K562 (cell line): ENCODE results near the gene DLX3. TPM values are rescaled to one million over a fixed set of nuclear protein-coding genes. Genes with fewer than 3 reads are reported as not detected.

Experiments used
- ATAC-seq: fragments of 200-7000 bp; cut with Tn5 transposase; 3 replicates; pipeline ENCODE4 v1.9.1; 2020; ENCODE audit warnings: moderate library complexity
- BruUV-seq: library from RNA; stranded (reverse); fragments of 400-500 nt; replicated peaks from 2 replicates; lab custom pipeline; 2021; lab: Mats Ljungman, UMichigan
- CTCF ChIA-PET: fragments of 300-600 bp; formaldehyde crosslinking; extraction: SDS; loops from one replicate; lab custom pipeline; 2021; ENCODE audit warnings: low intra/inter-chr PET ratio; lab: Yijun Ruan, JAX
- POLR2A ChIA-PET: fragments of 300-600, 350-650 bp; sonication (Branson Sonifier 250); formaldehyde crosslinking; extraction: SDS; loops from one replicate; lab custom pipeline; 2021; ENCODE audit warnings: antibody characterized with exemption, inconsistent platforms; lab: Yijun Ruan, JAX
- DNase-seq, 4 experiments: peaks; one replicate each; pipeline versions ENCODE4 v3.0.0 to v3.0.0-alpha.2; 2011 to 2018; ENCODE audit warnings: low spot score in 3 of 4, mixed read lengths in 3 of 4; ENCODE audit errors: extremely low read depth in 1 of 4
- FAIRE-seq: peaks from 2 replicates; lab custom pipeline; 2011; peaks lifted over from hg19 to GRCh38; lab: Jason Lieb, UNC
- H2AFZ ChIP-seq: 2 replicates; pipeline ENCODE4 v1.6.0; 2011; ENCODE audit warnings: low read depth, low read length, control low read depth, inconsistent platforms
- H3K27ac ChIP-seq: fragments of 200-600 bp; 3 replicates; pipeline ENCODE4 v1.8.0; 2011; ENCODE audit warnings: low read depth, mild to moderate bottlenecking, control low read depth, inconsistent platforms, low read length, moderate library complexity, mixed read lengths; ENCODE audit errors: extremely low read depth
- H3K27me3 ChIP-seq, 2 experiments: fragments of 300-600 bp in 1 of 2; 2 replicates in 1 of 2; 3 replicates in 1 of 2; pipeline versions ENCODE4 v1.6.0 to v1.8.0; 2011; ENCODE audit warnings: inconsistent platforms in 2 of 2, low read length in 2 of 2, mild to moderate bottlenecking in 1 of 2, mixed read lengths in 1 of 2, moderate library complexity in 1 of 2; ENCODE audit not compliant: control insufficient read depth in 2 of 2, insufficient read depth in 2 of 2
- H3K36me3 ChIP-seq: fragments of 300-600 bp; 3 replicates; pipeline ENCODE4 v1.8.0; 2011; ENCODE audit warnings: mild to moderate bottlenecking, low read length, inconsistent platforms; ENCODE audit not compliant: control insufficient read depth, insufficient read depth
- H3K4me1 ChIP-seq, 2 experiments: fragments of 200-600 bp in 1 of 2; replicated peaks in 1 of 2; 2 replicates in 1 of 2; 3 replicates in 1 of 2; pipeline versions ENCODE4 v1.5.1 to v1.8.0; 2011; ENCODE audit warnings: inconsistent platforms in 2 of 2, low read length in 2 of 2, mild to moderate bottlenecking in 1 of 2, mixed read lengths in 1 of 2, moderate library complexity in 1 of 2; ENCODE audit not compliant: control insufficient read depth in 2 of 2, insufficient read depth in 2 of 2
- H3K4me2 ChIP-seq: 2 replicates; pipeline ENCODE4 v1.6.1; 2011; ENCODE audit warnings: low read length, control low read depth, inconsistent platforms, mixed read lengths; ENCODE audit not compliant: insufficient read depth
- H3K4me3 ChIP-seq: fragments of 200-600 bp; sonication (generic), shearing (Covaris generic); 2 replicates; pipeline ENCODE4 v1.5.1; 2016; ENCODE audit warnings: control low read depth, inconsistent platforms
- H3K79me2 ChIP-seq: fragments of 200-600 bp; 3 replicates; pipeline ENCODE4 v1.8.0; 2011; ENCODE audit warnings: low read length, inconsistent platforms; ENCODE audit not compliant: control insufficient read depth, insufficient read depth
- H3K9ac ChIP-seq, 2 experiments: 2 replicates each; pipeline versions ENCODE4 v1.6.0 to v1.6.1; 2011; ENCODE audit warnings: low read depth in 2 of 2, low read length in 2 of 2, control low read depth in 1 of 2, inconsistent platforms in 1 of 2, mild to moderate bottlenecking in 1 of 2, mixed read lengths in 1 of 2; ENCODE audit not compliant: insufficient read depth in 1 of 2
- H3K9me1 ChIP-seq: one replicate; pipeline ENCODE4 v1.6.0; 2011; ENCODE audit warnings: inconsistent platforms, mild to moderate bottlenecking, low read length, moderate library complexity; ENCODE audit not compliant: control insufficient read depth, insufficient read depth
- H3K9me3 ChIP-seq: replicated peaks from 2 replicates; pipeline ENCODE4 v1.5.1; 2011; ENCODE audit warnings: low read depth, low read length, inconsistent platforms; ENCODE audit not compliant: control insufficient read depth, insufficient read depth
- H4K20me1 ChIP-seq: replicated peaks from 2 replicates; pipeline ENCODE4 v1.6.1; 2011; ENCODE audit warnings: low read length, inconsistent platforms, mixed read lengths; ENCODE audit not compliant: control insufficient read depth, insufficient read depth
- BACH1 ChIP-seq: fragments of 200-800 bp; sonication (Bioruptor generic); IDR thresholded peaks from 2 replicates; pipeline ENCODE4 v1.6.1; 2016; ENCODE audit warnings: missing genetic modification characterization, missing compliant biosample characterization
- BDP1 ChIP-seq: IDR thresholded peaks from 3 replicates; pipeline ENCODE4 v1.6.1; 2011; ENCODE audit not compliant: insufficient read length, insufficient read depth
- RBM15 ChIP-seq: fragments of 200-400 bp; formaldehyde crosslinking; IDR thresholded peaks from 2 replicates; pipeline ENCODE4 v1.6.1; 2018; ENCODE audit warnings: mild to moderate bottlenecking, low read length, moderate library complexity; ENCODE audit not compliant: insufficient read depth
- SMC3 ChIP-seq: conservative IDR thresholded peaks from 2 replicates; pipeline ENCODE4 v1.6.1; 2011; ENCODE audit warnings: low read depth, low read length, improper control_type of control experiment; ENCODE audit not compliant: insufficient read depth
- ZNF140 ChIP-seq: fragments of 250-450 bp; sonication (Bioruptor Pico); IDR thresholded peaks from 2 replicates; pipeline ENCODE4 v1.8.0; 2021; ENCODE audit warnings: moderate library complexity, mild to moderate bottlenecking, inconsistent platforms
- ZNF197 ChIP-seq: fragments of 200-800 bp; sonication (Bioruptor generic); IDR thresholded peaks from 2 replicates; pipeline ENCODE4 v1.6.1; 2016; ENCODE audit warnings: low read depth, missing genetic modification characterization, missing compliant biosample characterization
- ZNF583 ChIP-seq: fragments of 250-450 bp; sonication (Bioruptor Pico); IDR thresholded peaks from 2 replicates; pipeline ENCODE4 v1.4.0; 2020
- ZNF707 ChIP-seq: fragments of 250-450 bp; sonication (Bioruptor Pico); conservative IDR thresholded peaks from 2 replicates; pipeline ENCODE4 v1.8.0; 2022; ENCODE audit warnings: inconsistent platforms, mild to moderate bottlenecking, moderate library complexity
- WGBS: fragments of 100-300 bp; shearing (Covaris generic); methylation state at CpG from one replicate; pipeline ENCODE4 v1.1.6; 2016; ENCODE audit warnings: low coverage, mixed read lengths; ENCODE audit not compliant: insufficient coverage; ENCODE audit errors: missing lambda C conversion rate; 5-methylcytosine and 5-hydroxymethylcytosine counted together
- in situ Hi-C: fragments of 300-500 bp; cut with MboI; formaldehyde crosslinking; loops from 4 replicates; pipeline ENCODE4 v1.15.0; 2018; ENCODE audit warnings: inconsistent platforms, mixed read lengths
- intact Hi-C: fragments of 100-400 bp; cut with micrococcal nuclease; formaldehyde crosslinking; loops from 2 replicates; pipeline ENCODE4 v1.14.2; 2022
- polyA plus RNA-seq, 8 experiments: library from polyadenylated mRNA; depleted of rRNA in 4 of 8; stranded (reverse) in 5 of 8; unstranded in 3 of 8; fragments of >200 nt; fragmentation: Nextera tagmentation in 2 of 8; fragmentation: Illumina TruSeq in 1 of 8; extraction: Ambion mirVana in 2 of 8; extraction: Trizol in 1 of 8; gene quantifications; 2 replicates each; pipeline versions ENCODE4 v1.2.1 to v1.2.3, GENCODE V29; 2011 to 2014; ENCODE audit warnings: inconsistent platforms in 1 of 8, missing spikeins in 1 of 8
- total RNA-seq, 7 experiments: library from RNA; depleted of rRNA in 6 of 7; stranded (reverse); fragments of >200 nt in 6 of 7; fragmentation: Illumina TruSeq in 2 of 7; extraction: Trizol in 2 of 7; gene quantifications; 2 replicates each; pipeline versions ENCODE4 v1.2.1 to v1.2.3, GENCODE V29; 2011 to 2021; ENCODE audit warnings: low replicate concordance in 1 of 7
- TF ChIP-seq, protein P1 (sequence below): fragments of 250-450 bp; sonication (Bioruptor Pico); IDR thresholded peaks from 2 replicates; pipeline ENCODE4 v1.4.0; 2020; ENCODE audit warnings: mild to moderate bottlenecking, moderate library complexity
- TF ChIP-seq, protein P2 (sequence below): fragments of 450-650 bp; formaldehyde crosslinking; IDR thresholded peaks from 2 replicates; pipeline ENCODE4 v1.4.0; 2020; ENCODE audit warnings: mild to moderate bottlenecking, mixed read lengths

The DLX3 gene
- total and polyA plus RNA-seq, 9 of the 15 experiments (the other 6 are each of a cell fraction or from before 2014, with no cell fraction given): not detected

DNA sequence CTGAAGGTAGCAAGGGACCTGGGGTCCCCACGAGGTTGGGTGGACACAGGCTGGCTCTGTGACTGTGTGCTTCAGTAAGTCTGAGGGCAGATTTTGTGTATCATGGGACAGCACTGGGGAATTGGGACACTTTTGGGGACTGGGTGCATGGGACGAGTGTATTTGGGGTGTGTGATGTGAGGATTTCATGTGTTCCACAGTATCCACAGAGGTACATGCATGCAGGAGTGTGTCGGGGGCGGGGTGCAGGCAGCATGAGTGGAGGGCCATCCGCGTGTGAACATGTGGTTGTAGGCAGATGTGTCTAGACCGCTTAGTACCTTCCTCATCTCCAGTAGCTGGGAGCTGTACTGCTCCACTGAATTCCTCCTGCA is 1.1 kb upstream of the DLX3 start:
- CTCF ChIA-PET: interaction anchor here (0.7 to 6.2 kb wide), 9 partner anchors 9 to 428 kb away, joined by 3 to 134 read pairs (median 6); no protein-coding TSS in a partner anchor
- no TSS peak for BruUV-seq
- FAIRE-seq: no peak
- POLR2A ChIA-PET: interaction anchor here (1.0 to 1.5 kb wide), 2 partner anchors 134 to 174 kb away, joined by 3 to 8 read pairs; no protein-coding TSS in a partner anchor
- H3K36me3 ChIP-seq: no peaks in the 10 kb centered on the region
- no peaks in the 10 kb centered on the region for H3K79me2 ChIP-seq
- H3K9ac ChIP-seq: no peak overlapping the region
- in situ Hi-C loops (loop anchor here (5.0 kb wide), 2 partner anchors 134 to 424 kb away; no protein-coding TSS in a partner anchor), intact Hi-C loops (loop anchor here (2.0 to 5.0 kb wide), 2 partner anchors 43 to 299 kb away; no protein-coding TSS in a partner anchor)
- H3K9me1 ChIP-seq: no peaks in the 10 kb centered on the region
- peak in 1 of 4 experiments; percentile 9 for DNase-seq
- peaks cover 8% of the 10 kb centered on the region for H4K20me1 ChIP-seq
- no peak overlapping the region for H3K4me2 ChIP-seq
- H3K4me1 ChIP-seq: peaks cover 0 to 25% of the 10 kb centered on the region in 2 experiments; a peak in 2 of 5 replicates
- TF ChIP-seq ZNF197 (CRISPR knock-in tag) (no peak), ZNF707 (CRISPR knock-in tag) (no peak), RBM15 (no peak), BACH1 (no peak), SMC3 (no peak), BDP1 (no peak), ZNF140 (CRISPR knock-in tag) (no peak), ZNF583 (no peak)
- TF ChIP-seq, protein P1, sequence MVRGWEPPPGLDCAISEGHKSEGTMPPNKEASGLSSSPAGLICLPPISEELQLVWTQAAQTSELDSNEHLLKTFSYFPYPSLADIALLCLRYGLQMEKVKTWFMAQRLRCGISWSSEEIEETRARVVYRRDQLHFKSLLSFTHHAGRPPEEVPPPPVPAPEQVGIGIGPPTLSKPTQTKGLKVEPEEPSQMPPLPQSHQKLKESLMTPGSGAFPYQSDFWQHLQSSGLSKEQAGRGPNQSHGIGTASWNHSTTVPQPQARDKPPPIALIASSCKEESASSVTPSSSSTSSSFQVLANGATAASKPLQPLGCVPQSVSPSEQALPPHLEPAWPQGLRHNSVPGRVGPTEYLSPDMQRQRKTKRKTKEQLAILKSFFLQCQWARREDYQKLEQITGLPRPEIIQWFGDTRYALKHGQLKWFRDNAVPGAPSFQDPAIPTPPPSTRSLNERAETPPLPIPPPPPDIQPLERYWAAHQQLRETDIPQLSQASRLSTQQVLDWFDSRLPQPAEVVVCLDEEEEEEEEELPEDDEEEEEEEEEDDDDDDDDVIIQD (CRISPR knock-in tag): no peak
- TF ChIP-seq, protein P2, sequence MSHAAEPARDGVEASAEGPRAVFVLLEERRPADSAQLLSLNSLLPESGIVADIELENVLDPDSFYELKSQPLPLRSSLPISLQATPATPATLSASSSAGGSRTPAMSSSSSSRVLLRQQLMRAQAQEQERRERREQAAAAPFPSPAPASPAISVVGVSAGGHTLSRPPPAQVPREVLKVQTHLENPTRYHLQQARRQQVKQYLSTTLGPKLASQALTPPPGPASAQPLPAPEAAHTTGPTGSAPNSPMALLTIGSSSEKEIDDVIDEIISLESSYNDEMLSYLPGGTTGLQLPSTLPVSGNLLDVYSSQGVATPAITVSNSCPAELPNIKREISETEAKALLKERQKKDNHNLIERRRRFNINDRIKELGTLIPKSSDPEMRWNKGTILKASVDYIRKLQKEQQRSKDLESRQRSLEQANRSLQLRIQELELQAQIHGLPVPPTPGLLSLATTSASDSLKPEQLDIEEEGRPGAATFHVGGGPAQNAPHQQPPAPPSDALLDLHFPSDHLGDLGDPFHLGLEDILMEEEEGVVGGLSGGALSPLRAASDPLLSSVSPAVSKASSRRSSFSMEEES: no peak
- ATAC-seq: no peak
- H3K9me3 ChIP-seq: no peaks in the 10 kb centered on the region
- no peak overlapping the region for H2AFZ ChIP-seq
- no peak overlapping the region for H3K4me3 ChIP-seq
- 16% methylated on average over 7 of the region's 7 CpGs for WGBS
- peaks cover 38 to 55% of the 10 kb centered on the region in 2 experiments; a peak in 4 of 5 replicates for H3K27me3 ChIP-seq
- H3K27ac ChIP-seq: no peak overlapping the region
